GM23338 (cell line): ENCODE results near the gene TSFM. TPM values are rescaled to one million over a fixed set of nuclear protein-coding genes. Genes with fewer than 3 reads are reported as not detected.

Source experiments
- ATAC-seq: fragments of 200-7000 bp; cut with Tn5 transposase; 3 replicates; pipeline ENCODE4 v1.9.1; 2020
- DNase-seq: peaks from one replicate; pipeline ENCODE4 v3.0.0-alpha.2; 2015; ENCODE audit warnings: low spot score
- H2AFZ ChIP-seq: fragments of 200-600 bp; sonication (generic); 2 replicates; pipeline ENCODE4 v1.8.0; 2016; ENCODE audit warnings: antibody characterized with exemption, mild to moderate bottlenecking, moderate library complexity
- H3F3A ChIP-seq: fragments of 200-600 bp; sonication (generic); replicated peaks from 2 replicates; pipeline ENCODE4 v1.8.0; 2017; ENCODE audit warnings: antibody characterized with exemption, mixed run types, low read depth
- H3K27ac ChIP-seq: fragments of 200-600 bp; sonication (generic); 2 replicates; pipeline ENCODE4 v1.6.1; 2016; ENCODE audit warnings: low read depth
- H3K27me3 ChIP-seq: fragments of 200-600 bp; sonication (generic); 2 replicates; pipeline ENCODE4 v1.8.0; 2016; ENCODE audit warnings: mild to moderate bottlenecking, mixed run types, moderate library complexity; ENCODE audit not compliant: insufficient read depth
- H3K36me3 ChIP-seq: fragments of 200-600 bp; sonication (generic); 2 replicates; pipeline ENCODE4 v1.8.0; 2016; ENCODE audit warnings: mild to moderate bottlenecking; ENCODE audit not compliant: insufficient read depth
- H3K4me1 ChIP-seq: fragments of 200-600 bp; sonication (generic); 2 replicates; pipeline ENCODE4 v1.8.0; 2016; ENCODE audit warnings: mild to moderate bottlenecking, moderate library complexity; ENCODE audit not compliant: insufficient read depth
- H3K4me2 ChIP-seq: fragments of 200-600 bp; sonication (generic); 2 replicates; pipeline ENCODE4 v1.7.1; 2017; ENCODE audit warnings: mixed run types
- H3K4me3 ChIP-seq: fragments of 200-600 bp; sonication (generic); 2 replicates; pipeline ENCODE4 v1.6.1; 2016; ENCODE audit warnings: mixed run types
- H3K79me2 ChIP-seq: fragments of 200-600 bp; sonication (generic); replicated peaks from 2 replicates; pipeline ENCODE4 v1.8.0; 2017; ENCODE audit warnings: mild to moderate bottlenecking; ENCODE audit not compliant: insufficient read depth
- H3K9me2 ChIP-seq: fragments of 200-600 bp; sonication (generic); 2 replicates; pipeline ENCODE4 v1.8.0; 2017; ENCODE audit not compliant: insufficient read depth
- H4K20me1 ChIP-seq: fragments of 200-600 bp; sonication (generic); replicated peaks from 2 replicates; pipeline ENCODE4 v1.8.0; 2017; ENCODE audit warnings: mild to moderate bottlenecking; ENCODE audit not compliant: insufficient read depth
- H3K27ac Mint-ChIP-seq: 2 replicates; pipeline ENCODE4 v1.8.0; 2020; ENCODE audit warnings: inconsistent platforms, mild to moderate bottlenecking, moderate library complexity, mixed read lengths
- H3K27me3 Mint-ChIP-seq: 3 replicates; pipeline ENCODE4 v1.8.0; 2022; ENCODE audit warnings: low read depth, mild to moderate bottlenecking, moderate library complexity, mixed read lengths, inconsistent platforms; ENCODE audit not compliant: insufficient read depth, poor library complexity
- H3K36me3 Mint-ChIP-seq: 3 replicates; pipeline ENCODE4 v1.8.0; 2021; ENCODE audit warnings: low read depth, mild to moderate bottlenecking, inconsistent platforms, moderate library complexity, mixed read lengths
- H3K4me1 Mint-ChIP-seq: 3 replicates; pipeline ENCODE4 v1.8.0; 2020; ENCODE audit warnings: mild to moderate bottlenecking, inconsistent platforms, mixed read lengths
- H3K4me3 Mint-ChIP-seq: 3 replicates; pipeline ENCODE4 v1.8.0; 2021; ENCODE audit warnings: moderate library complexity, mild to moderate bottlenecking, inconsistent platforms, mixed read lengths
- H3K9me3 Mint-ChIP-seq: 3 replicates; pipeline ENCODE4 v1.8.0; 2020; ENCODE audit warnings: moderate library complexity, mild to moderate bottlenecking, inconsistent platforms, mixed read lengths
- CREB1 ChIP-seq: fragments of 250-450 bp; sonication (Bioruptor Pico); IDR thresholded peaks from 2 replicates; pipeline ENCODE4 v1.5.0; 2020; ENCODE audit warnings: low read depth, mild to moderate bottlenecking, moderate library complexity
- EZH2 ChIP-seq: fragments of 200-600 bp; sonication (generic); IDR thresholded peaks from one replicate; pipeline ENCODE4 v1.8.0; 2017; ENCODE audit warnings: antibody characterized with exemption, mild to moderate bottlenecking, low read depth; ENCODE audit not compliant: unreplicated experiment
- EZH2phosphoT487 ChIP-seq: fragments of 200-600 bp; sonication (generic); IDR thresholded peaks from one replicate; pipeline ENCODE4 v1.8.1; 2018; ENCODE audit warnings: antibody characterized with exemption; ENCODE audit not compliant: unreplicated experiment
- JUNB ChIP-seq: IDR thresholded peaks from one replicate; pipeline ENCODE4 v1.6.1; 2016; ENCODE audit warnings: antibody characterized with exemption; ENCODE audit not compliant: unreplicated experiment
- NANOG ChIP-seq: IDR thresholded peaks from 2 replicates; pipeline ENCODE4 v1.6.1; 2016; ENCODE audit warnings: antibody characterized with exemption, borderline replicate concordance
- POLR2AphosphoS5 ChIP-seq: IDR thresholded peaks from 2 replicates; pipeline ENCODE4 v1.6.1; 2016; ENCODE audit warnings: antibody characterized with exemption, low read depth
- STAT1 ChIP-seq: IDR thresholded peaks from one replicate; pipeline ENCODE4 v1.6.1; 2016; ENCODE audit warnings: antibody characterized with exemption; ENCODE audit not compliant: unreplicated experiment
- ZNF114 ChIP-seq: fragments of 250-450 bp; sonication (Bioruptor Pico); IDR thresholded peaks from 2 replicates; pipeline ENCODE4 v1.5.0; 2020; ENCODE audit warnings: mild to moderate bottlenecking, moderate library complexity
- polyA plus RNA-seq: library from polyadenylated mRNA; unstranded; fragments of >200 nt; fragmentation: Nextera tagmentation; extraction: Ambion mirVana; gene quantifications from 2 replicates; pipeline ENCODE4 v1.2.1, GENCODE V29; 2016
- total RNA-seq: library from RNA; depleted of rRNA; stranded (reverse); fragments of >200 nt; shearing (Covaris generic); gene quantifications from 2 replicates; pipeline ENCODE4 v1.2.3, GENCODE V29; 2014
- TF ChIP-seq, protein P1 (sequence below): IDR thresholded peaks from one replicate; pipeline ENCODE4 v1.6.1; 2018; ENCODE audit warnings: antibody characterized with exemption; ENCODE audit not compliant: unreplicated experiment
- TF ChIP-seq, protein P2 (sequence below): IDR thresholded peaks from 2 replicates; pipeline ENCODE4 v1.6.1; 2016; ENCODE audit warnings: antibody characterized with exemption
- TF ChIP-seq, protein P3 (sequence below), 2 experiments: fragments of 200-600 bp in 1 of 2; sonication (generic) in 1 of 2; conservative IDR thresholded peaks; 2 replicates each; pipeline versions ENCODE4 v1.5.1 to v1.6.1; 2016 to 2017; ENCODE audit warnings: antibody characterized with exemption in 2 of 2, low read depth in 2 of 2, mild to moderate bottlenecking in 2 of 2, moderate library complexity in 1 of 2
- TF ChIP-seq, protein P4 (sequence below): fragments of 250-450 bp; sonication (Bioruptor Pico); IDR thresholded peaks from 2 replicates; pipeline ENCODE4 v1.5.0; 2020; ENCODE audit warnings: mild to moderate bottlenecking, moderate library complexity

Gene TSFM
- total and polyA plus RNA-seq, 2 experiments from 2014 or later = 29.5 to 43.1 TPM

DNA sequence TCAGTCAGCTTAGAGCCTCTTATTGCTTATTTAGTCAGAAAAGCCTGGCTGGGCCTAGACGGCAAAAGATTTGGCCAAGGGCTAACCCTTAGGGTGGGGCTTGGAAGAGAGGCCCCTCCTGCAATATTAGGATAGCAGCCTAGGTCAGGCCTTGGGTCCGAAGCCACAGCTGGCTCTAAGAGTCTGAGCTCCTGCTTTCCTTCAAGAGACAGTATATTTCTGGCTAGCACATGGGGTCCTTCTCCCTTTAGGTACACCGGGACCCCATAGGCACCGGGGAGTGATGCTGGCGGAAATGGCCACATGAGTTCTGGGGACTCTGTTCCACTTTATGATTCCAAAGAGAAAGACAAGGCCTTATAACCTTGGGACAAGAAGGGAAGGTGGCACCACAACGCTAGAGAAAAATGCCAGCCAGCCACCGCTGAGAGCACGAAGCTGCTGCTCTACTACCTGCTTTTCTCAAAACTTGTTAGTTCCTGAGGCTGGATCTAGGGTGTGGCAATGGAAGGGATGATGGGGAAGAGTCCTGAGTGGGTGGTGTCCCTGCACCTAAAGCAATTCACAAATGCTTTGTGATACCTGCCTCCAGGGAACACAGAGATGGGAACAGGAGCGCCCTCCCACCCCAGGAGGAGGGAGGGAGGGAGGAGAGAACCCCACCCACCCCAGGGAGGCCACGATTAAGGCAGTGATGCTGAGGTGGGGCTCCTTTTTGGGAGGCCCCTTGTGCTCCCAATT lies 39.1 kb downstream of the TSFM start:
- Histone ChIP-seq H3F3A (0 out of 2 replicates have a peak, but pooled peaks cover 7% of the 10 kb centered on the region), H3K36me3 (peaks cover 22% of the 10 kb centered on the region)
- no peak for ATAC-seq

More for the DNA sequence above, 39.1 kb downstream of the TSFM start:
- H3K27ac ChIP-seq = no peak overlapping the region
- H3K27ac Mint-ChIP-seq = no peak overlapping the region
- no peaks in the 10 kb centered on the region for H3K4me1 ChIP-seq
- H3K4me3 Mint-ChIP-seq = no peak overlapping the region
- peaks cover 15% of the 10 kb centered on the region for H3K27me3 Mint-ChIP-seq
- H3K4me2 ChIP-seq = no peak overlapping the region
- no peaks in the 10 kb centered on the region for H3K9me3 Mint-ChIP-seq
- no peak for DNase-seq
- H4K20me1 ChIP-seq = no peaks in the 10 kb centered on the region; the same call in 1 of the 2 replicates
- peaks cover 60% of the 10 kb centered on the region for H3K36me3 Mint-ChIP-seq
- H3K4me3 ChIP-seq = no peak overlapping the region
- no peaks in the 10 kb centered on the region for H3K27me3 ChIP-seq
- H2AFZ ChIP-seq = no peak overlapping the region
- H3K4me1 Mint-ChIP-seq = no peaks in the 10 kb centered on the region; the same call in 2 of the 3 replicates
- no peaks in the 10 kb centered on the region for H3K9me2 ChIP-seq
- no peaks in the 10 kb centered on the region for H3K79me2 ChIP-seq
- TF ChIP-seq, protein P1, sequence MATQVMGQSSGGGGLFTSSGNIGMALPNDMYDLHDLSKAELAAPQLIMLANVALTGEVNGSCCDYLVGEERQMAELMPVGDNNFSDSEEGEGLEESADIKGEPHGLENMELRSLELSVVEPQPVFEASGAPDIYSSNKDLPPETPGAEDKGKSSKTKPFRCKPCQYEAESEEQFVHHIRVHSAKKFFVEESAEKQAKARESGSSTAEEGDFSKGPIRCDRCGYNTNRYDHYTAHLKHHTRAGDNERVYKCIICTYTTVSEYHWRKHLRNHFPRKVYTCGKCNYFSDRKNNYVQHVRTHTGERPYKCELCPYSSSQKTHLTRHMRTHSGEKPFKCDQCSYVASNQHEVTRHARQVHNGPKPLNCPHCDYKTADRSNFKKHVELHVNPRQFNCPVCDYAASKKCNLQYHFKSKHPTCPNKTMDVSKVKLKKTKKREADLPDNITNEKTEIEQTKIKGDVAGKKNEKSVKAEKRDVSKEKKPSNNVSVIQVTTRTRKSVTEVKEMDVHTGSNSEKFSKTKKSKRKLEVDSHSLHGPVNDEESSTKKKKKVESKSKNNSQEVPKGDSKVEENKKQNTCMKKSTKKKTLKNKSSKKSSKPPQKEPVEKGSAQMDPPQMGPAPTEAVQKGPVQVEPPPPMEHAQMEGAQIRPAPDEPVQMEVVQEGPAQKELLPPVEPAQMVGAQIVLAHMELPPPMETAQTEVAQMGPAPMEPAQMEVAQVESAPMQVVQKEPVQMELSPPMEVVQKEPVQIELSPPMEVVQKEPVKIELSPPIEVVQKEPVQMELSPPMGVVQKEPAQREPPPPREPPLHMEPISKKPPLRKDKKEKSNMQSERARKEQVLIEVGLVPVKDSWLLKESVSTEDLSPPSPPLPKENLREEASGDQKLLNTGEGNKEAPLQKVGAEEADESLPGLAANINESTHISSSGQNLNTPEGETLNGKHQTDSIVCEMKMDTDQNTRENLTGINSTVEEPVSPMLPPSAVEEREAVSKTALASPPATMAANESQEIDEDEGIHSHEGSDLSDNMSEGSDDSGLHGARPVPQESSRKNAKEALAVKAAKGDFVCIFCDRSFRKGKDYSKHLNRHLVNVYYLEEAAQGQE = no peak
- TF ChIP-seq, protein P2, sequence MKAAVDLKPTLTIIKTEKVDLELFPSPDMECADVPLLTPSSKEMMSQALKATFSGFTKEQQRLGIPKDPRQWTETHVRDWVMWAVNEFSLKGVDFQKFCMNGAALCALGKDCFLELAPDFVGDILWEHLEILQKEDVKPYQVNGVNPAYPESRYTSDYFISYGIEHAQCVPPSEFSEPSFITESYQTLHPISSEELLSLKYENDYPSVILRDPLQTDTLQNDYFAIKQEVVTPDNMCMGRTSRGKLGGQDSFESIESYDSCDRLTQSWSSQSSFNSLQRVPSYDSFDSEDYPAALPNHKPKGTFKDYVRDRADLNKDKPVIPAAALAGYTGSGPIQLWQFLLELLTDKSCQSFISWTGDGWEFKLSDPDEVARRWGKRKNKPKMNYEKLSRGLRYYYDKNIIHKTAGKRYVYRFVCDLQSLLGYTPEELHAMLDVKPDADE = no peak
- TF ChIP-seq EZH2phosphoT487 = no peak
- TF ChIP-seq EZH2 = no peak
- TF ChIP-seq, protein P3, sequence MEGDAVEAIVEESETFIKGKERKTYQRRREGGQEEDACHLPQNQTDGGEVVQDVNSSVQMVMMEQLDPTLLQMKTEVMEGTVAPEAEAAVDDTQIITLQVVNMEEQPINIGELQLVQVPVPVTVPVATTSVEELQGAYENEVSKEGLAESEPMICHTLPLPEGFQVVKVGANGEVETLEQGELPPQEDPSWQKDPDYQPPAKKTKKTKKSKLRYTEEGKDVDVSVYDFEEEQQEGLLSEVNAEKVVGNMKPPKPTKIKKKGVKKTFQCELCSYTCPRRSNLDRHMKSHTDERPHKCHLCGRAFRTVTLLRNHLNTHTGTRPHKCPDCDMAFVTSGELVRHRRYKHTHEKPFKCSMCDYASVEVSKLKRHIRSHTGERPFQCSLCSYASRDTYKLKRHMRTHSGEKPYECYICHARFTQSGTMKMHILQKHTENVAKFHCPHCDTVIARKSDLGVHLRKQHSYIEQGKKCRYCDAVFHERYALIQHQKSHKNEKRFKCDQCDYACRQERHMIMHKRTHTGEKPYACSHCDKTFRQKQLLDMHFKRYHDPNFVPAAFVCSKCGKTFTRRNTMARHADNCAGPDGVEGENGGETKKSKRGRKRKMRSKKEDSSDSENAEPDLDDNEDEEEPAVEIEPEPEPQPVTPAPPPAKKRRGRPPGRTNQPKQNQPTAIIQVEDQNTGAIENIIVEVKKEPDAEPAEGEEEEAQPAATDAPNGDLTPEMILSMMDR (conservative IDR thresholded peaks at IDR 0.05; ENCODE audit: low read depth in 2 of 2) = no peak
- TF ChIP-seq, protein P4, sequence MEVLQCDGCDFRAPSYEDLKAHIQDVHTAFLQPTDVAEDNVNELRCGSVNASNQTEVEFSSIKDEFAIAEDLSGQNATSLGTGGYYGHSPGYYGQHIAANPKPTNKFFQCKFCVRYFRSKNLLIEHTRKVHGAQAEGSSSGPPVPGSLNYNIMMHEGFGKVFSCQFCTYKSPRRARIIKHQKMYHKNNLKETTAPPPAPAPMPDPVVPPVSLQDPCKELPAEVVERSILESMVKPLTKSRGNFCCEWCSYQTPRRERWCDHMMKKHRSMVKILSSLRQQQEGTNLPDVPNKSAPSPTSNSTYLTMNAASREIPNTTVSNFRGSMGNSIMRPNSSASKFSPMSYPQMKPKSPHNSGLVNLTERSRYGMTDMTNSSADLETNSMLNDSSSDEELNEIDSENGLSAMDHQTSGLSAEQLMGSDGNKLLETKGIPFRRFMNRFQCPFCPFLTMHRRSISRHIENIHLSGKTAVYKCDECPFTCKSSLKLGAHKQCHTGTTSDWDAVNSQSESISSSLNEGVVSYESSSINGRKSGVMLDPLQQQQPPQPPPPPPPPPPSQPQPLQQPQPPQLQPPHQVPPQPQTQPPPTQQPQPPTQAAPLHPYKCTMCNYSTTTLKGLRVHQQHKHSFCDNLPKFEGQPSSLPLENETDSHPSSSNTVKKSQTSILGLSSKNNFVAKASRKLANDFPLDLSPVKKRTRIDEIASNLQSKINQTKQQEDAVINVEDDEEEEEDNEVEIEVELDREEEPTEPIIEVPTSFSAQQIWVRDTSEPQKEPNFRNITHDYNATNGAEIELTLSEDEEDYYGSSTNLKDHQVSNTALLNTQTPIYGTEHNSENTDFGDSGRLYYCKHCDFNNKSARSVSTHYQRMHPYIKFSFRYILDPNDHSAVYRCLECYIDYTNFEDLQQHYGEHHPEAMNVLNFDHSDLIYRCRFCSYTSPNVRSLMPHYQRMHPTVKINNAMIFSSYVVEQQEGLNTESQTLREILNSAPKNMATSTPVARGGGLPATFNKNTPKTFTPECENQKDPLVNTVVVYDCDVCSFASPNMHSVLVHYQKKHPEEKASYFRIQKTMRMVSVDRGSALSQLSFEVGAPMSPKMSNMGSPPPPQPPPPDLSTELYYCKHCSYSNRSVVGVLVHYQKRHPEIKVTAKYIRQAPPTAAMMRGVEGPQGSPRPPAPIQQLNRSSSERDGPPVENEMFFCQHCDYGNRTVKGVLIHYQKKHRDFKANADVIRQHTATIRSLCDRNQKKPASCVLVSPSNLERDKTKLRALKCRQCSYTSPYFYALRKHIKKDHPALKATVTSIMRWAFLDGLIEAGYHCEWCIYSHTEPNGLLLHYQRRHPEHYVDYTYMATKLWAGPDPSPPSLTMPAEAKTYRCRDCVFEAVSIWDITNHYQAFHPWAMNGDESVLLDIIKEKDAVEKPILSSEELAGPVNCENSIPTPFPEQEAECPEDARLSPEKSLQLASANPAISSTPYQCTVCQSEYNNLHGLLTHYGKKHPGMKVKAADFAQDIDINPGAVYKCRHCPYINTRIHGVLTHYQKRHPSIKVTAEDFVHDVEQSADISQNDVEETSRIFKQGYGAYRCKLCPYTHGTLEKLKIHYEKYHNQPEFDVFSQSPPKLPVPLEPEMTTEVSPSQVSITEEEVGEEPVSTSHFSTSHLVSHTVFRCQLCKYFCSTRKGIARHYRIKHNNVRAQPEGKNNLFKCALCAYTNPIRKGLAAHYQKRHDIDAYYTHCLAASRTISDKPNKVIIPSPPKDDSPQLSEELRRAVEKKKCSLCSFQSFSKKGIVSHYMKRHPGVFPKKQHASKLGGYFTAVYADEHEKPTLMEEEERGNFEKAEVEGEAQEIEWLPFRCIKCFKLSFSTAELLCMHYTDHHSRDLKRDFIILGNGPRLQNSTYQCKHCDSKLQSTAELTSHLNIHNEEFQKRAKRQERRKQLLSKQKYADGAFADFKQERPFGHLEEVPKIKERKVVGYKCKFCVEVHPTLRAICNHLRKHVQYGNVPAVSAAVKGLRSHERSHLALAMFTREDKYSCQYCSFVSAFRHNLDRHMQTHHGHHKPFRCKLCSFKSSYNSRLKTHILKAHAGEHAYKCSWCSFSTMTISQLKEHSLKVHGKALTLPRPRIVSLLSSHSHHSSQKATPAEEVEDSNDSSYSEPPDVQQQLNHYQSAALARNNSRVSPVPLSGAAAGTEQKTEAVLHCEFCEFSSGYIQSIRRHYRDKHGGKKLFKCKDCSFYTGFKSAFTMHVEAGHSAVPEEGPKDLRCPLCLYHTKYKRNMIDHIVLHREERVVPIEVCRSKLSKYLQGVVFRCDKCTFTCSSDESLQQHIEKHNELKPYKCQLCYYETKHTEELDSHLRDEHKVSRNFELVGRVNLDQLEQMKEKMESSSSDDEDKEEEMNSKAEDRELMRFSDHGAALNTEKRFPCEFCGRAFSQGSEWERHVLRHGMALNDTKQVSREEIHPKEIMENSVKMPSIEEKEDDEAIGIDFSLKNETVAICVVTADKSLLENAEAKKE (CRISPR knock-in tag) = no peak
- no peak for TF ChIP-seq STAT1
- TF ChIP-seq JUNB = no peak
- no peak for TF ChIP-seq NANOG
- TF ChIP-seq ZNF114 = no peak
- TF ChIP-seq POLR2AphosphoS5 = no peak
- TF ChIP-seq CREB1 (CRISPR knock-in tag) = no peak
